Activated T-helper 2 cell treated with anti-CD3 and anti-CD28 coated beads, Interferon-gamma antibody, Interleukin-2, Interleukin-4, amounts not matched to agents 10 μg/mL and 5 μg/mL and 100 μg/mL, durations not matched to agents 14 hours and 24 hours and 36 hours (primary cell): ENCODE data around the gene KIAA0930. TPM values are rescaled to one million over a fixed set of nuclear protein-coding genes. Genes with fewer than 3 reads are reported as not detected.

Source experiments
- DNase-seq: peaks from one replicate; pipeline ENCODE4 v3.0.0; 2021; ENCODE audit warnings: low spot score
- H3K27ac Mint-ChIP-seq: one replicate; pipeline ENCODE4 v1.8.0; 2021; ENCODE audit warnings: mixed read lengths
- H3K27me3 Mint-ChIP-seq: one replicate; pipeline ENCODE4 v1.8.0; 2021; ENCODE audit warnings: low read depth, mixed read lengths
- H3K36me3 Mint-ChIP-seq: one replicate; pipeline ENCODE4 v1.8.0; 2021; ENCODE audit warnings: low read depth, mixed read lengths
- H3K4me1 Mint-ChIP-seq: one replicate; pipeline ENCODE4 v1.8.0; 2021; ENCODE audit warnings: low read depth, mixed read lengths
- H3K4me3 Mint-ChIP-seq: one replicate; pipeline ENCODE4 v1.8.0; 2021; ENCODE audit warnings: low read depth, mild to moderate bottlenecking, moderate library complexity, mixed read lengths
- H3K9me3 Mint-ChIP-seq: one replicate; pipeline ENCODE4 v1.8.0; 2021; ENCODE audit warnings: mixed read lengths
- intact Hi-C: fragments of 100-400 bp; cut with micrococcal nuclease; formaldehyde crosslinking; loops from one replicate; pipeline ENCODE4 v1.15.1; 2023
- total RNA-seq: library from RNA; stranded (reverse); gene quantifications from 2 replicates; pipeline ENCODE4 v1.2.3, GENCODE V29; 2022

The KIAA0930 gene
- total RNA-seq, 1 donor from 2014 or later, result 45.2 TPM

DNA sequence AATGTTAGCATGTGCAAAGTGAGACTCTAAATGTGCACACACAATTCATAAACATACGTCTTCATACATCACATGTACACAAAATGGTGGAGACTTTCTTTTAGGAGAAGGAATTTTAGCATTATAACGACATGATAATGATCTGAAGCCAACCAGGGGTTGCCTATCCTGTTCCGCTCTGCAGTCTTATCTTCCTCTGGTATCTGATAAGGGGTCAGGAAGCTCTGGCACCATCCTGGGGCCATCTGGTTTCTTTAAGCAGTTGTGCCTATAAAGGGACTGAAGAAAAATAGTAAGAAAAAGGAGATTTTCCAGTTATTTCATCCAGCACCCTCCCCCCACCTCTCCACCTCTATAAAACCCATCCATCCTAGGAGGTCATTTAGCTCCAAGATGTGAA lies 82.8 kb downstream of the KIAA0930 start:
- no peak overlapping the region for H3K4me3 Mint-ChIP-seq
- no peak for DNase-seq
- H3K27ac Mint-ChIP-seq, result no peak overlapping the region
- no peaks in the 10 kb centered on the region for H3K27me3 Mint-ChIP-seq
- intact Hi-C loops, result no loop called here
- H3K4me1 Mint-ChIP-seq, result peaks cover 27% of the 10 kb centered on the region
- peaks cover 38% of the 10 kb centered on the region for H3K36me3 Mint-ChIP-seq
- no peaks in the 10 kb centered on the region for H3K9me3 Mint-ChIP-seq

DNA sequence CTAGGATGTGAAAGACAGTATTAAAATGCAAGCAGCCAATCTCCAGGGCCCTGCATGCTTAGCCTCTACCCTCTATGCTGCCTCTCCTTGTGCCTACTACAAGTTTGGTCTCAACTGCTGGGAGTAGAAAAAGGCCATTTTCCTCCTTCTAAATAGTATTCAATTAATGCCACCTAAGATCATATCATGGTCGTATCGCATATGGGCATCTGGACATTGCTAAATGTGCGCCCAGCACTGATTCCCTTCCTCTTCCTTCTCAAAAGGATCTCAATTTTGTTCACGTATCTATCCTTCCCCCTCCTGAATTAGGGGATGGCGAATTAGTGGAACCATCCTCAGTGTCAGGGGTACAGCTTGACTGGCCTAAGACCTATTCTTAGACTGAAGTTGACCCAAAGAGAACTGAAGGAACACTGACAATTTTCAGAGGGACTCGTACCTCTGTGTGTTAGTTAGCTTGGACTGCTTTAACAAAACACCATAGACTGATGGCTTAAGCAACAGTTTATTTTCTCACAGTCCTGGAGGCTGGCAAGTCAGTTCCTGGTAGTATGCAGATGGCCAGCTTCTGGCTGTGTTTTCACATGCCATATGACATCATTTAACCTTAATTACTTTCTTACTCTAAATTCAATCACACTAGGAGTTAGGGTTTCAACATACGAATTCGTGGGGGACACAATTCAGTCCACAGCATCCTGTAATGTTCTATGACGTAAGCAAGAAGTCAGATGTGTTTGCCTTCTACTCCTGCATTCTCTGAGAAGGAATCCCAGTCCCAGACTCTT lies 85.4 kb downstream of the KIAA0930 start:
- no peaks in the 10 kb centered on the region for H3K9me3 Mint-ChIP-seq
- no peaks in the 10 kb centered on the region for H3K27me3 Mint-ChIP-seq
- intact Hi-C loops, result no loop called here
- DNase-seq, result no peak
- H3K36me3 Mint-ChIP-seq, result peaks cover 36% of the 10 kb centered on the region
- no peak overlapping the region for H3K4me3 Mint-ChIP-seq
- no peak overlapping the region for H3K27ac Mint-ChIP-seq
- H3K4me1 Mint-ChIP-seq, result peaks cover 17% of the 10 kb centered on the region

DNA sequence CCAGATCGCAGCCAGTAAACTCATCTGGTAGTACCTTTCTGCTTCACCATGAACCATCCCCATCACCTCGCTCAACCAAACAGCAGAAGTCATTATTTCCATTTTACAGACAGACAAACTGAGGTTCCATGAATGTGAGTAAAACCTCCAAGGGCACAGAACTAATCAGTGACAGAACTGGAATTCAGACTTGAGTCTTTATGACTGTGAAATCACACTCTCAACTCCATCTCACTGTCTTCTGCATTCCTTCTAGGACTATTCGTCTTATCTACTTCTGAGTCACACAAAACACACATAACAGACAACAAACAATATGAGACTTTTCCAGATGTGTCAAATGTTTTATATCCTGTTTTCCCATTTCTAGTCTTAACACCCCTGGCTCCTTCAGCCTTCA lies 86.3 kb downstream of the KIAA0930 start:
- intact Hi-C loops, result no loop called here
- Mint-ChIP-seq H3K36me3 (peaks cover 33% of the 10 kb centered on the region), H3K4me3 (no peak overlapping the region), H3K27ac (no peak overlapping the region), H3K27me3 (no peaks in the 10 kb centered on the region), H3K4me1 (peaks cover 10% of the 10 kb centered on the region), H3K9me3 (no peaks in the 10 kb centered on the region)
- no peak for DNase-seq

DNA sequence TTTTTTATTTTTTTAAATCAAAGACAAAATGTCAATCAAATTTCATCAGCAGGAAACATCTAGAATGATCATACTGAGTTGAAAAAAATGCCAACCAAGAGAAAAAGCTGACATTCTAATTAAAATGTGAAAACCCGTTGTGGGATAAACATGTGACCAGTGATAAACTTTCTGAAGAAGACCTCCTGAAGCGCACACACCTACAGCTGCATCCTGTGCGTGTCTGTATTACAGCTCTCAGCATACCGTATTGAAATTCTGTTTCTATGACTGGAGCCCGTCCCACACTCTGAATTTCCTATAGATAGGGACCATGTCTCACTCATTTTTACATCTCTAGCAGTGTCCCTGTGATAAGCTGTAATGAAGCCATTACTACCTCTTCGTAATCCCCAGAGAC lies 89.2 kb downstream of the KIAA0930 start:
- peak overlapping the region; percentile 5 for H3K27ac Mint-ChIP-seq
- H3K4me1 Mint-ChIP-seq, result peaks cover 7% of the 10 kb centered on the region
- no peak for DNase-seq
- H3K36me3 Mint-ChIP-seq, result peaks cover 20% of the 10 kb centered on the region
- no peaks in the 10 kb centered on the region for H3K27me3 Mint-ChIP-seq
- H3K4me3 Mint-ChIP-seq, result no peak overlapping the region
- intact Hi-C loops, result no loop called here
- H3K9me3 Mint-ChIP-seq, result no peaks in the 10 kb centered on the region

DNA sequence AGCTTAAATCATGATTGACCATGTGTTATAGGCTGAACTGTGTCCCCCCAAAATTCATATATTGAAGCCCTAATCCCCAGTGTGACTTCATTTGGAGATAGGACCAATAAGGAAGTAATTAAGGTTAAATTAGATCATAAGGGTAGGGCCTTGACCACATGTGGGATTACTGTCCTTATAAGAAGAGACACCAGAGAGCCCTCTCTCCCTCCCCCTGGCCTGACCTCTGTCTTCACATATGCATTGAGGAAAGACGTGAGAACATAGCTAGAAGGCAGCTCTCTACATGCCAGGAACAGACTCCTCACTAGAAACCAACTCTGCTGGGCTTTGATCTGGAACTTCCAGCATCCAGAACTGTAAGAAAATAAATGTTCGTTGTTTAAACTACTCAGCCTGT lies 90.6 kb downstream of the KIAA0930 start:
- H3K36me3 Mint-ChIP-seq, result peaks cover 20% of the 10 kb centered on the region

DNA sequence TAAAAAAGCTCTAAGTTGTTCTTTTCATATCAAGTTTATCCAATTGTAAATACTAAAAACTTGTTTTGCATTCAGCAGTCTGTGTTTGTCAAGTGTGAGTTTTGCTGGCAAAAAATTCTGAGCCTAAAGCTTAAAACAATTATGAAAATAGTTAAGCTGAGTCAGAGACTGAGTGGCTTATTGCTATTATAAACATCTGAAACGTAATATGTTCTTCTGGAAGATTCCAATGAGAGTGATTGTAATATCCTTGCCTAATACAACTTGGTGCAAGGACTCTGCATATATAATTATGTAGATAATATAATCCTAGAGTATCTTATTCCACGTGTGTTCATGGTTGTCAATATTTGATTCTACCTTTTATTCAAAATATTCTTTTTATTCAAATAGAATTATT lies 91.0 kb downstream of the KIAA0930 start:
- Mint-ChIP-seq H3K27ac (no peak overlapping the region), H3K4me3 (no peak overlapping the region), H3K36me3 (peaks cover 20% of the 10 kb centered on the region), H3K27me3 (no peaks in the 10 kb centered on the region), H3K9me3 (no peaks in the 10 kb centered on the region), H3K4me1 (peaks cover 7% of the 10 kb centered on the region)
- no peak for DNase-seq
- intact Hi-C loops, result no loop called here

More for the DNA sequence above, 90.6 kb downstream of the KIAA0930 start:
- H3K4me3 Mint-ChIP-seq, result no peak overlapping the region
- H3K27me3 Mint-ChIP-seq, result no peaks in the 10 kb centered on the region
- peaks cover 7% of the 10 kb centered on the region for H3K4me1 Mint-ChIP-seq
- no peaks in the 10 kb centered on the region for H3K9me3 Mint-ChIP-seq
- intact Hi-C loops, result no loop called here
- no peak overlapping the region for H3K27ac Mint-ChIP-seq
- no peak for DNase-seq

DNA sequence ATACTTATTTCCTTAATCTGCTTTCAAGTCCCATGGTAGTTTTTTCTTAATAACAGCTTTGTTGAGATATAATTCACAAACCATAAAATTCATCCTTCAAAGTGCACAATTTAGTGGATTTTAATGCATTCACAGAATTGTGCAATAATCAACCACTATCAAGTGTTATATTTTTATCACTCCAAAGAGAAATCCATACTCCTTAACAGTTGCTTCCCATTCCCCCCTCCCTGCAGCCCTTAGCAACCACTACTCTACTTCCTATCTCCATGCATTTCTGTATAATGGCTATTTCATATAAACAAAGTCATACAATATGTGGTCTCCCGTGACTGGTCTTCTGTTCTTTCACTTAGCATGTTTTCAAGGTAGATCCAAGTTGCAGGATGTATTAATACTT lies 95.8 kb downstream of the KIAA0930 start:
- Mint-ChIP-seq H3K9me3 (no peaks in the 10 kb centered on the region), H3K27me3 (no peaks in the 10 kb centered on the region), H3K4me3 (no peak overlapping the region), H3K4me1 (no peaks in the 10 kb centered on the region), H3K36me3 (peaks cover 5% of the 10 kb centered on the region), H3K27ac (no peak overlapping the region)
- DNase-seq, result no peak
- intact Hi-C loops, result no loop called here

DNA sequence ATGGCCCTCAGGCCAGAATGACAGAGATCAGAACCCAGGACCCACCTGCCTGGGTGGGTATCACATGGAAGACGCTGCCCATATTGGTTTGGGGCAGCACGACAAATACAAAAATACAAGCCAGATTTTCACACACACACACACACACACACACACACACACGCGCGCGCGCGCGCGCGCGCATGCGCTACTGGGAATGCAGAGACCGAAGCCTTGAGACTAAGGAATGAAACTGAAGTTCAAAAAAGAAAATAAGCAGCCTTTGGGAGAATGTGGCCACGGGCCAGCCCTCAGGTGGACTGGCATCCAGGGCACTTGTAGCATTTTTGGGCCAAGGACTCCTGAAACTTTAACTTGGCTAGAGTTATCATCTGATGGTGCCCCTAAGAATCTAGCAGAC lies 98.3 kb downstream of the KIAA0930 start:
- Mint-ChIP-seq H3K27me3 (no peaks in the 10 kb centered on the region), H3K4me3 (no peak overlapping the region), H3K4me1 (no peaks in the 10 kb centered on the region), H3K9me3 (no peaks in the 10 kb centered on the region), H3K27ac (no peak overlapping the region), H3K36me3 (peaks cover 10% of the 10 kb centered on the region)
- intact Hi-C loops, result no loop called here
- no peak for DNase-seq

Other genes with a start within 250 kb of the KIAA0930 start
- 0.30 and 1.2 TPM in 2 replicates for gene PHF21B, start 230.9 kb downstream of the KIAA0930 start, total RNA-seq
- gene NUP50, start 77.0 kb downstream of the KIAA0930 start, total RNA-seq, result 150 and 165 TPM in 2 replicates
- gene UPK3A, start 44.1 kb upstream of the KIAA0930 start, total RNA-seq, result not detected in 2 replicates
- 30.7 and 37.5 TPM in 2 replicates for gene FAM118A, start 69.0 kb upstream of the KIAA0930 start, total RNA-seq
- gene SMC1B, start 172.7 kb upstream of the KIAA0930 start, total RNA-seq, result 0.50 and 0.80 TPM in 2 replicates
- 9.9 and 11.0 TPM in 2 replicates for gene RIBC2, start 172.8 kb upstream of the KIAA0930 start, total RNA-seq